KMS-11 (cell line): Measurements from ENCODE around the gene RALGPS1.

ENCODE experiments used
- H2AFZ ChIP-seq: fragments of 200-600 bp; sonication (generic); 2 replicates; pipeline ENCODE4 v1.6.1; 2016; ENCODE audit warnings: antibody characterized with exemption, mixed run types, low read depth
- H3K27ac ChIP-seq: fragments of 200-600 bp; sonication (generic); 2 replicates; pipeline ENCODE4 v1.6.1; 2016; ENCODE audit warnings: mild to moderate bottlenecking, mixed run types
- H3K27me3 ChIP-seq: fragments of 200-600 bp; sonication (generic); 2 replicates; pipeline ENCODE4 v1.6.1; 2017; ENCODE audit warnings: mild to moderate bottlenecking, low read depth, mixed run types, moderate library complexity; ENCODE audit not compliant: insufficient read depth
- H3K36me3 ChIP-seq: fragments of 200-600 bp; sonication (generic); 2 replicates; pipeline ENCODE4 v1.6.1; 2017; ENCODE audit warnings: mild to moderate bottlenecking, mixed run types; ENCODE audit not compliant: insufficient read depth
- H3K4me1 ChIP-seq: fragments of 200-600 bp; sonication (generic); 2 replicates; pipeline ENCODE4 v1.6.1; 2016; ENCODE audit warnings: mild to moderate bottlenecking, low read depth, mixed run types; ENCODE audit not compliant: poor library complexity, severe bottlenecking
- H3K4me2 ChIP-seq: fragments of 200-600 bp; sonication (generic); 2 replicates; pipeline ENCODE4 v1.7.0; 2016; ENCODE audit warnings: mild to moderate bottlenecking, mixed run types
- H3K4me3 ChIP-seq: fragments of 200-600 bp; sonication (generic); IDR thresholded peaks from 2 replicates; pipeline ENCODE4 v1.6.1; 2017; ENCODE audit warnings: low read depth, low read length, mixed read lengths; ENCODE audit not compliant: insufficient read depth
- H3K79me2 ChIP-seq: fragments of 200-600 bp; sonication (generic); 2 replicates; pipeline ENCODE4 v1.6.1; 2016; ENCODE audit warnings: low read depth, mixed run types; ENCODE audit not compliant: insufficient read depth
- H3K9ac ChIP-seq: fragments of 200-600 bp; sonication (generic); 2 replicates; pipeline ENCODE4 v1.6.1; 2016; ENCODE audit warnings: mild to moderate bottlenecking, mixed run types
- H4K20me1 ChIP-seq: fragments of 200-600 bp; sonication (generic); 2 replicates; pipeline ENCODE4 v1.6.1; 2016; ENCODE audit warnings: mild to moderate bottlenecking, mixed run types; ENCODE audit not compliant: insufficient read depth
- CTCF ChIP-seq: fragments of 200-600 bp; sonication (generic); conservative IDR thresholded peaks from 2 replicates; pipeline ENCODE4 v1.6.1; 2017; ENCODE audit warnings: low read depth, mild to moderate bottlenecking, antibody characterized with exemption, low read length, moderate library complexity, mixed read lengths

RALGPS1 gene

GRCh38 chr9:127161081-127161624 lies 246.6 kb downstream of the RALGPS1 start:
- Histone ChIP-seq H3K4me2 (no peak overlapping the region), H3K4me3 (no peak overlapping the region), H3K27ac (no peak overlapping the region), H2AFZ (no peak overlapping the region), H3K27me3 (no peaks in the 10 kb centered on the region), H4K20me1 (no peaks in the 10 kb centered on the region), H3K9ac (no peak overlapping the region), H3K79me2 (no peaks in the 10 kb centered on the region), H3K4me1 (peaks cover 24% of the 10 kb centered on the region), H3K36me3 (no peaks in the 10 kb centered on the region; the same call in 1 of the 2 replicates)
- TF ChIP-seq CTCF: no peak

- peaks cover 24% of the 10 kb centered on the region for H3K4me1 ChIP-seq
- H3K79me2 ChIP-seq: no peaks in the 10 kb centered on the region
- no peak overlapping the region for H3K27ac ChIP-seq
- H3K9ac ChIP-seq: no peak overlapping the region
- no peak overlapping the region for H2AFZ ChIP-seq
- no peaks in the 10 kb centered on the region for H3K27me3 ChIP-seq
- no peak overlapping the region for H3K4me2 ChIP-seq
- no peak overlapping the region for H3K4me3 ChIP-seq
- TF ChIP-seq CTCF: no peak
- no peaks in the 10 kb centered on the region for H4K20me1 ChIP-seq
- no peaks in the 10 kb centered on the region; the same call in 1 of the 2 replicates for H3K36me3 ChIP-seq
These were observed 247.7 kb downstream of the RALGPS1 start for GRCh38 chr9:127162046-127162863.

GRCh38 chr9:127162864-127163365 lies 248.3 kb downstream of the RALGPS1 start:
- Histone ChIP-seq H2AFZ (no peak overlapping the region), H3K4me1 (peaks cover 24% of the 10 kb centered on the region), H3K4me3 (no peak overlapping the region), H3K27me3 (no peaks in the 10 kb centered on the region), H3K79me2 (no peaks in the 10 kb centered on the region), H3K9ac (no peak overlapping the region), H4K20me1 (no peaks in the 10 kb centered on the region), H3K36me3 (no peaks in the 10 kb centered on the region; the same call in 1 of the 2 replicates), H3K27ac (no peak overlapping the region), H3K4me2 (no peak overlapping the region)
- TF ChIP-seq CTCF: no peak

- H2AFZ ChIP-seq: no peak overlapping the region
- H3K79me2 ChIP-seq: no peaks in the 10 kb centered on the region
- H3K27ac ChIP-seq: no peak overlapping the region
- TF ChIP-seq CTCF: no peak
- peaks cover 21% of the 10 kb centered on the region for H3K4me1 ChIP-seq
- H4K20me1 ChIP-seq: no peaks in the 10 kb centered on the region
- H3K4me3 ChIP-seq: no peak overlapping the region
- H3K4me2 ChIP-seq: no peak overlapping the region
- H3K9ac ChIP-seq: no peak overlapping the region
- no peaks in the 10 kb centered on the region; the same call in 1 of the 2 replicates for H3K36me3 ChIP-seq
- H3K27me3 ChIP-seq: no peaks in the 10 kb centered on the region
These were observed 248.8 kb downstream of the RALGPS1 start for GRCh38 chr9:127163409-127163808.
